SK-N-SH (cell line): Measurements from ENCODE around the gene IQCF2. TPM values are rescaled to one million over a fixed set of nuclear protein-coding genes. Genes with fewer than 3 reads are reported as not detected.

Experiments used
- CTCF ChIA-PET: fragments of 300-600, 350-600 bp; formaldehyde crosslinking; extraction: SDS; loops from one replicate; lab custom pipeline; 2021; lab: Yijun Ruan, JAX
- POLR2A ChIA-PET: fragments of 350-600 bp; sonication (Branson Sonifier 250); formaldehyde crosslinking; extraction: SDS; loops from one replicate; lab custom pipeline; 2020; ENCODE audit warnings: antibody characterized with exemption, inconsistent platforms; lab: Yijun Ruan, JAX
- DNase-seq: peaks from one replicate; pipeline ENCODE4 v3.0.0; 2012
- H2AFZ ChIP-seq: fragments of 200-600 bp; sonication (generic); 2 replicates; pipeline ENCODE4 v1.8.1; 2016; ENCODE audit warnings: antibody characterized with exemption, mild to moderate bottlenecking, low read depth
- H3F3A ChIP-seq: fragments of 200-600 bp; sonication (generic); replicated peaks from 2 replicates; pipeline ENCODE3; 2016; ENCODE audit warnings: antibody characterized with exemption, mild to moderate bottlenecking; ENCODE audit not compliant: insufficient read depth
- H3K27ac ChIP-seq, 2 experiments: fragments of 200-500 bp in 1 of 2; fragments of 200-600 bp in 1 of 2; sonication (Bioruptor generic) in 1 of 2; sonication (generic), shearing (Covaris generic) in 1 of 2; 2 replicates each; pipeline versions ENCODE4 v1.5.1 to v1.6.1; 2014 to 2016; ENCODE audit warnings: low read depth in 2 of 2, inconsistent platforms in 1 of 2, low read length in 1 of 2, mild to moderate bottlenecking in 1 of 2, mixed read lengths in 1 of 2
- H3K27me3 ChIP-seq: fragments of 200-600 bp; sonication (generic), shearing (Covaris generic); 2 replicates; pipeline ENCODE4 v1.6.1; 2016; ENCODE audit warnings: mixed run types; ENCODE audit not compliant: insufficient read depth
- H3K36me3 ChIP-seq, 2 experiments: fragments of 200-500 bp in 1 of 2; fragments of 200-600 bp in 1 of 2; sonication (Bioruptor generic) in 1 of 2; sonication (generic) in 1 of 2; replicated peaks in 1 of 2; 2 replicates each; pipeline versions ENCODE3 to v1.5.1; 2014 to 2016; ENCODE audit warnings: low read length in 1 of 2, mild to moderate bottlenecking in 1 of 2; ENCODE audit not compliant: insufficient read depth in 2 of 2, control insufficient read depth in 1 of 2
- H3K4me1 ChIP-seq, 2 experiments: fragments of 200-500 bp in 1 of 2; fragments of 200-600 bp in 1 of 2; sonication (Bioruptor generic) in 1 of 2; sonication (generic), shearing (Covaris generic) in 1 of 2; 2 replicates each; pipeline versions ENCODE4 v1.5.1 to v1.6.1; 2014 to 2016; ENCODE audit warnings: low read depth in 1 of 2, low read length in 1 of 2, mixed run types in 1 of 2; ENCODE audit not compliant: insufficient read depth in 2 of 2, control insufficient read depth in 1 of 2
- H3K4me2 ChIP-seq: fragments of 200-600 bp; sonication (generic), shearing (Covaris generic); 2 replicates; pipeline ENCODE4 v1.6.1; 2017; ENCODE audit warnings: mixed run types
- H3K4me3 ChIP-seq, 2 experiments: fragments of 200-500 bp in 1 of 2; fragments of 200-600 bp in 1 of 2; sonication (Bioruptor generic) in 1 of 2; sonication (generic), shearing (Covaris generic) in 1 of 2; 2 replicates each; pipeline versions ENCODE4 v1.5.1 to v1.8.1; 2014 to 2016; ENCODE audit warnings: low read depth in 2 of 2, inconsistent platforms in 1 of 2, low read length in 1 of 2, mild to moderate bottlenecking in 1 of 2, mixed read lengths in 1 of 2, moderate library complexity in 1 of 2
- H3K79me2 ChIP-seq: fragments of 200-600 bp; sonication (generic); 2 replicates; pipeline ENCODE4 v1.8.1; 2017; ENCODE audit warnings: mild to moderate bottlenecking; ENCODE audit not compliant: insufficient read depth
- H3K9ac ChIP-seq: fragments of 200-600 bp; sonication (generic); 2 replicates; pipeline ENCODE4 v1.6.1; 2017; ENCODE audit warnings: mixed run types
- H3K9me2 ChIP-seq: fragments of 200-600 bp; sonication (generic); 2 replicates; pipeline ENCODE4 v1.6.1; 2017; ENCODE audit warnings: mixed run types
- H3K9me3 ChIP-seq: fragments of 200-600 bp; sonication (generic); 2 replicates; pipeline ENCODE4 v1.6.1; 2017; ENCODE audit warnings: mixed run types, mild to moderate bottlenecking, moderate library complexity
- H4K20me1 ChIP-seq: fragments of 200-600 bp; sonication (generic); 2 replicates; pipeline ENCODE4 v1.6.1; 2017; ENCODE audit warnings: mild to moderate bottlenecking, mixed run types; ENCODE audit not compliant: insufficient read depth
- CHD2 ChIP-seq: fragments of 150-350 bp; IDR thresholded peaks from 2 replicates; pipeline ENCODE4 v1.6.1; 2018; ENCODE audit warnings: low read length; ENCODE audit not compliant: partially characterized antibody
- CTCF ChIP-seq: fragments of 200-600 bp; sonication (generic); IDR thresholded peaks from 2 replicates; pipeline ENCODE4 v1.6.1; 2017; ENCODE audit warnings: antibody characterized with exemption, mild to moderate bottlenecking, moderate library complexity
- ELF1 ChIP-seq: IDR thresholded peaks from 2 replicates; pipeline ENCODE4 v1.4.0; 2012
- FOSL2 ChIP-seq: IDR thresholded peaks from 2 replicates; pipeline ENCODE4 v1.4.0; 2012; ENCODE audit warnings: low read depth, mild to moderate bottlenecking, moderate library complexity, borderline replicate concordance
- IRF3 ChIP-seq: fragments of 150-350 bp; IDR thresholded peaks from 2 replicates; pipeline ENCODE4 v1.6.1; 2016; ENCODE audit warnings: mild to moderate bottlenecking, low read depth, low read length
- MAX ChIP-seq: IDR thresholded peaks from 2 replicates; pipeline ENCODE4 v1.4.0; 2012; ENCODE audit warnings: low read depth
- MEF2A ChIP-seq: IDR thresholded peaks from 2 replicates; pipeline ENCODE4 v1.4.0; 2012; ENCODE audit warnings: low read depth, borderline replicate concordance
- NFIC ChIP-seq: IDR thresholded peaks from 2 replicates; pipeline ENCODE4 v1.4.0; 2012; ENCODE audit warnings: borderline replicate concordance
- POLR2AphosphoS5 ChIP-seq: IDR thresholded peaks from 2 replicates; pipeline ENCODE4 v1.6.1; 2012; ENCODE audit warnings: low read depth, low read length
- RAD21 ChIP-seq: IDR thresholded peaks from 2 replicates; pipeline ENCODE4 v1.6.1; 2012; ENCODE audit warnings: mild to moderate bottlenecking, low read length
- SMC3 ChIP-seq: IDR thresholded peaks from 2 replicates; pipeline ENCODE4 v1.6.1; 2012; ENCODE audit warnings: low read depth, low read length, improper control_type of control experiment
- TAF1 ChIP-seq: IDR thresholded peaks from 2 replicates; pipeline ENCODE4 v1.6.1; 2012; ENCODE audit warnings: low read depth, mild to moderate bottlenecking, low read length, moderate library complexity, borderline replicate concordance
- TCF12 ChIP-seq: IDR thresholded peaks from 2 replicates; pipeline ENCODE4 v1.4.0; 2012
- TEAD4 ChIP-seq: IDR thresholded peaks from 2 replicates; pipeline ENCODE4 v1.4.0; 2012; ENCODE audit warnings: mild to moderate bottlenecking, borderline replicate concordance; ENCODE audit not compliant: insufficient read depth
- USF1 ChIP-seq: IDR thresholded peaks from 2 replicates; pipeline ENCODE4 v1.4.0; 2012; ENCODE audit warnings: low read depth, borderline replicate concordance
- USF2 ChIP-seq: fragments of 150-350 bp; IDR thresholded peaks from 2 replicates; pipeline ENCODE4 v1.6.1; 2017; ENCODE audit warnings: antibody characterized with exemption, low read length, low read depth, borderline replicate concordance
- ZBTB33 ChIP-seq: IDR thresholded peaks from 2 replicates; pipeline ENCODE4 v1.4.0; 2012; ENCODE audit warnings: low read depth, borderline replicate concordance
- WGBS: methylation state at CpG from one replicate; pipeline ENCODE4 v1.1.6; 2017; ENCODE audit warnings: low lambda C conversion rate; 5-methylcytosine and 5-hydroxymethylcytosine counted together
- polyA plus RNA-seq, 3 experiments: library from polyadenylated mRNA; depleted of rRNA; stranded (reverse); fragments of >200 nt; gene quantifications; 2 replicates each; pipeline ENCODE4 v1.2.3, GENCODE V29; 2012

Gene IQCF2
- polyA plus RNA-seq, 1 of the 3 experiments (the other 2 are of a cell fraction): not detected

- TF ChIP-seq ZBTB33: no peak
- no peak for TF ChIP-seq SMC3
- TF ChIP-seq USF1: no peak
Observed at GRCh38 chr3:51815614-51816013, 45.8 kb upstream of the IQCF2 start (continued).

GRCh38 chr3:51816723-51817122 is 44.7 kb upstream of the IQCF2 start:
- peaks cover 0 to 20% of the 10 kb centered on the region in 2 experiments; a peak in 1 of 4 replicates for H3K4me1 ChIP-seq
- H3K9me3 ChIP-seq: no peaks in the 10 kb centered on the region
- ChIA-PET POLR2A (no interaction called here), CTCF (no interaction called here)
- 16% methylated on average over 2 of the region's 2 CpGs for WGBS
- H3K79me2 ChIP-seq: no peaks in the 10 kb centered on the region
- H3K9me2 ChIP-seq: no peaks in the 10 kb centered on the region
- H3K36me3 ChIP-seq: no peaks in the 10 kb centered on the region
- H3K9ac ChIP-seq: no peak overlapping the region
- H2AFZ ChIP-seq: no peak overlapping the region
- DNase-seq: no peak
- no peak overlapping the region for H3K27ac ChIP-seq
- H3F3A ChIP-seq: no peaks in the 10 kb centered on the region
- H3K27me3 ChIP-seq: no peaks in the 10 kb centered on the region; the same call in 1 of the 2 replicates
- no peak overlapping the region for H3K4me3 ChIP-seq
- H4K20me1 ChIP-seq: no peaks in the 10 kb centered on the region
- TF ChIP-seq MAX: no peak
- no peak for TF ChIP-seq ELF1
- no peak overlapping the region for H3K4me2 ChIP-seq

GRCh38 chr3:51817375-51817774 is 44.0 kb upstream of the IQCF2 start:
- ChIA-PET CTCF (no interaction called here), POLR2A (no interaction called here)
- H3K9me3 ChIP-seq: no peaks in the 10 kb centered on the region
- H3F3A ChIP-seq: no peaks in the 10 kb centered on the region
- DNase-seq: no peak
- H3K36me3 ChIP-seq: no peaks in the 10 kb centered on the region
- H3K27me3 ChIP-seq: no peaks in the 10 kb centered on the region; the same call in 1 of the 2 replicates
- 54% methylated on average over 2 of the region's 2 CpGs for WGBS
- no peaks in the 10 kb centered on the region for H3K9me2 ChIP-seq
- H3K9ac ChIP-seq: no peak overlapping the region
- no peak overlapping the region for H2AFZ ChIP-seq
- H4K20me1 ChIP-seq: no peaks in the 10 kb centered on the region
- H3K4me2 ChIP-seq: no peak overlapping the region
- no peak overlapping the region for H3K4me3 ChIP-seq
- H3K27ac ChIP-seq: no peak overlapping the region
- peaks cover 0 to 20% of the 10 kb centered on the region in 2 experiments; a peak in 1 of 4 replicates for H3K4me1 ChIP-seq
- H3K79me2 ChIP-seq: no peaks in the 10 kb centered on the region
- TF ChIP-seq IRF3 (no peak), USF2 (no peak), TCF12 (no peak), POLR2AphosphoS5 (no peak), TAF1 (no peak), CHD2 (no peak), MEF2A (no peak), TEAD4 (no peak), RAD21 (no peak), ZBTB33 (no peak), FOSL2 (no peak), CTCF (no peak), NFIC (no peak)
